ENCODE results near the gene OR4D10.

DNA sequence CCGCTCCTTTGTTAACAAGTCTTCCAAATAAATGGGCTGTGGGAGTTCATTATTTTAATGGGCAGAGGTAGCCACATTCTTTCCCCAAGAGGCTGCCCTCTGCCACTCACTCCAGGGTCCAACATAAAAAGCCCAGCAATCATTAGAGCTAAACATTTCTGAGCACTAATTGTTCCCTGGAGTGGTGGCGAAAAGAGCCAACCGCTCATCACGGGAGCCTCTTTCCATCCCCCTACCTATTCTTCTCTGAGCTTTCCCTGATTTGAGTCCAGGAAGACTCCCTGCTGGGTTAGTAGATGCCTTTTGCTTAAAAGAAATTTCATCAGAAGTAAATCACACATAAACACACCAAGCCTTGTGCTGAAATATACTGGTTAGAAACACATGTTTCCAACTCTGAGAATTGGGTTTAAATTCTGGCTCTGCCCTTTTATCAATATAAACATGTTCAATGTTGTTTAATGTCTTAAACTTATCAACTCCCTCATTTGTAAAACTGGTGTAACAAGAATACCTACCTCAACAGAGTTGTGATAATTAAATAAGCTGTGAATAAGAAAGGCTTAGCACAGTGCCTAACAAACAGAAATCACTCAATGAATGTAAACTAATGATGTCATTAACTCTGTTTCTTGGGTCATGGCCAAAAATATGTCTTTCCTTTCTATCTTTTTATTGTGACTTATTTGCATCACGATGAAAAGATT is 46.6 kb upstream of the OR4D10 start, which contains the start of gene OR5A2:
- no peak for TF ChIP-seq RFX5 (IDR thresholded peaks at IDR 0.05; ENCODE audit: low read depth, low read length)
- TF ChIP-seq MEF2A (IDR thresholded peaks at IDR 0.05; ENCODE audit: control insufficient read depth, low read depth, low read length) = no peak
- TF ChIP-seq, protein P1, sequence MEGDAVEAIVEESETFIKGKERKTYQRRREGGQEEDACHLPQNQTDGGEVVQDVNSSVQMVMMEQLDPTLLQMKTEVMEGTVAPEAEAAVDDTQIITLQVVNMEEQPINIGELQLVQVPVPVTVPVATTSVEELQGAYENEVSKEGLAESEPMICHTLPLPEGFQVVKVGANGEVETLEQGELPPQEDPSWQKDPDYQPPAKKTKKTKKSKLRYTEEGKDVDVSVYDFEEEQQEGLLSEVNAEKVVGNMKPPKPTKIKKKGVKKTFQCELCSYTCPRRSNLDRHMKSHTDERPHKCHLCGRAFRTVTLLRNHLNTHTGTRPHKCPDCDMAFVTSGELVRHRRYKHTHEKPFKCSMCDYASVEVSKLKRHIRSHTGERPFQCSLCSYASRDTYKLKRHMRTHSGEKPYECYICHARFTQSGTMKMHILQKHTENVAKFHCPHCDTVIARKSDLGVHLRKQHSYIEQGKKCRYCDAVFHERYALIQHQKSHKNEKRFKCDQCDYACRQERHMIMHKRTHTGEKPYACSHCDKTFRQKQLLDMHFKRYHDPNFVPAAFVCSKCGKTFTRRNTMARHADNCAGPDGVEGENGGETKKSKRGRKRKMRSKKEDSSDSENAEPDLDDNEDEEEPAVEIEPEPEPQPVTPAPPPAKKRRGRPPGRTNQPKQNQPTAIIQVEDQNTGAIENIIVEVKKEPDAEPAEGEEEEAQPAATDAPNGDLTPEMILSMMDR (IDR thresholded peaks at IDR 0.05 in 2 of 3, conservative IDR thresholded peaks at IDR 0.05 in 1 of 3; ENCODE audit: insufficient read depth in 2 of 3, low read depth in 1 of 3, low read length in 3 of 3) = no peak
- no peak for TF ChIP-seq FOS (IDR thresholded peaks at IDR 0.05; ENCODE audit: extremely low read depth, insufficient read length)
- no peak for TF ChIP-seq ZBTB7A (IDR thresholded peaks at IDR 0.05; ENCODE audit: borderline replicate concordance, control insufficient read depth, low read depth, low read length)
- no peak for TF ChIP-seq EP300 (IDR thresholded peaks at IDR 0.05; ENCODE audit: low read length)
- TF ChIP-seq ZNF431 (CRISPR knock-in tag; IDR thresholded peaks at IDR 0.05) = no peak
